Activated CD8-positive, alpha-beta T cell treated with anti-CD3 and anti-CD28 coated beads for 36 hours (primary cell): Measurements from ENCODE around the gene CACNA2D3. TPM values are rescaled to one million over a fixed set of nuclear protein-coding genes. Genes with fewer than 3 reads are reported as not detected.

Source experiments
- ATAC-seq: fragments of 200-7000 bp; cut with Tn5 transposase; one replicate; pipeline ENCODE4 v1.10.0; 2021; ENCODE audit warnings: mild to moderate bottlenecking, moderate library complexity
- CTCF ChIA-PET: fragments of 350-600 bp; sonication (Branson Sonifier 250); formaldehyde crosslinking; loops from one replicate; lab custom pipeline; 2021; ENCODE audit warnings: antibody characterized with exemption; lab: Charles Lee
- POLR2A ChIA-PET: fragments of 350-600 bp; sonication (Branson Sonifier 250); formaldehyde crosslinking; loops from one replicate; lab custom pipeline; 2021; ENCODE audit warnings: antibody characterized with exemption; lab: Charles Lee
- DNase-seq: peaks from one replicate; pipeline ENCODE4 v3.0.0-alpha.2; 2020
- H3K27ac Mint-ChIP-seq: one replicate; pipeline ENCODE4 v1.8.0; 2021; ENCODE audit warnings: mild to moderate bottlenecking, mixed read lengths
- H3K27me3 Mint-ChIP-seq: one replicate; pipeline ENCODE4 v1.8.0; 2021; ENCODE audit warnings: mixed read lengths
- H3K36me3 Mint-ChIP-seq: one replicate; pipeline ENCODE4 v1.8.0; 2021; ENCODE audit warnings: low read depth, mixed read lengths
- H3K4me1 Mint-ChIP-seq: one replicate; pipeline ENCODE4 v1.8.0; 2021; ENCODE audit warnings: low read depth, mixed read lengths
- H3K4me3 Mint-ChIP-seq: one replicate; pipeline ENCODE4 v1.8.0; 2021; ENCODE audit warnings: mild to moderate bottlenecking, moderate library complexity, mixed read lengths
- H3K9me3 Mint-ChIP-seq: one replicate; pipeline ENCODE4 v1.8.0; 2021; ENCODE audit warnings: mixed read lengths
- intact Hi-C: fragments of 100-400 bp; cut with micrococcal nuclease; formaldehyde crosslinking; loops from one replicate; pipeline ENCODE4 v1.10.0; 2022
- total RNA-seq, 2 experiments: library from RNA; stranded (reverse); gene quantifications; one replicate each; pipeline ENCODE4 v1.2.3, GENCODE V29; 2021
- TF ChIP-seq, protein P1 (sequence below): fragments of 200-600 bp; IDR thresholded peaks from one replicate; pipeline ENCODE4 v1.8.0; 2022; ENCODE audit warnings: antibody characterized with exemption, mild to moderate bottlenecking

CACNA2D3 gene
- total RNA-seq, 2 experiments from 2014 or later: not detected

DNA sequence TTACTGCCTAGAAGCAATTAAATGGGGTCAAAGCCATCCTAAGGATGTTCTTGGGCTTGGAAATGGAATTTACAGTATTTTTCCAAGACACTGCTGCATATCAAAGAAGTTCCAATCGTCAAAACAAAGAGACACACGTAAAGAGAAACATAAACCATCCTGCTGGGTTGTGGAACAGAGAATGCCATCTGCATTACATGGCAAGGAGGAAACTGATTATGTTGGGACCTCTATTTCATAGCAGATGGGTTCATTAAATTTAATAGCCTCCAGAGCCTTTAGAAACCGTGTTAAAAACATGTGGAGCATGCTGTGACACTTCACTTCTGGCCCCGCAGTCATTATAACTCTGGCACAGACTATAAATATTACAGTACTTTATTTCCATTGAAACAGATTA lies 650.9 kb downstream of the CACNA2D3 start:
- H3K27me3 Mint-ChIP-seq: peaks cover 2% of the 10 kb centered on the region
- no peak for DNase-seq

DNA sequence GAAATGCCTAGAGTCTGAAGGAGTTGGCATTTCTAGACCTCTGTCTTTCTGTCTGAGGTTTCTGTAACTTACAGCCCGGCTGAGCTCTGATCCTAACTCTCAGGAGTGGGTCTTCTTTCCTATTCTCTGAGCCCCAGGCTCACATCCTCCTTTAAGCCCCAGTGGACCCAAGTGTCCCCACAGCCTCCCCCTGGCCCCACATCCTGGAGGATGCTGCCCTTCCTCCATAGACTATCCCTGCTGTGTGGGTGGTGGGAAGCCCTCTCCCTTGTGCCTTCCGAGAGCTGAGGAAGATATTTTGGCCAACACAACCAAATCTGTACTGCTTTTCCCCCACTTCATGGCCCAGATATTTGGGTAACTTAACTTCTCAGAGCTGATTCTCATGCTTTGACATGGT lies 654.2 kb downstream of the CACNA2D3 start:
- H3K36me3 Mint-ChIP-seq: no peaks in the 10 kb centered on the region
- H3K27ac Mint-ChIP-seq: no peak overlapping the region
- TF ChIP-seq, protein P1, sequence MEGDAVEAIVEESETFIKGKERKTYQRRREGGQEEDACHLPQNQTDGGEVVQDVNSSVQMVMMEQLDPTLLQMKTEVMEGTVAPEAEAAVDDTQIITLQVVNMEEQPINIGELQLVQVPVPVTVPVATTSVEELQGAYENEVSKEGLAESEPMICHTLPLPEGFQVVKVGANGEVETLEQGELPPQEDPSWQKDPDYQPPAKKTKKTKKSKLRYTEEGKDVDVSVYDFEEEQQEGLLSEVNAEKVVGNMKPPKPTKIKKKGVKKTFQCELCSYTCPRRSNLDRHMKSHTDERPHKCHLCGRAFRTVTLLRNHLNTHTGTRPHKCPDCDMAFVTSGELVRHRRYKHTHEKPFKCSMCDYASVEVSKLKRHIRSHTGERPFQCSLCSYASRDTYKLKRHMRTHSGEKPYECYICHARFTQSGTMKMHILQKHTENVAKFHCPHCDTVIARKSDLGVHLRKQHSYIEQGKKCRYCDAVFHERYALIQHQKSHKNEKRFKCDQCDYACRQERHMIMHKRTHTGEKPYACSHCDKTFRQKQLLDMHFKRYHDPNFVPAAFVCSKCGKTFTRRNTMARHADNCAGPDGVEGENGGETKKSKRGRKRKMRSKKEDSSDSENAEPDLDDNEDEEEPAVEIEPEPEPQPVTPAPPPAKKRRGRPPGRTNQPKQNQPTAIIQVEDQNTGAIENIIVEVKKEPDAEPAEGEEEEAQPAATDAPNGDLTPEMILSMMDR: no peak
- H3K4me3 Mint-ChIP-seq: no peak overlapping the region
- intact Hi-C loops: no loop called here
- ATAC-seq (no peak), DNase-seq (no peak)
- peaks cover 6% of the 10 kb centered on the region for H3K27me3 Mint-ChIP-seq
- POLR2A ChIA-PET: no interaction called here
- H3K9me3 Mint-ChIP-seq: no peaks in the 10 kb centered on the region
- no peaks in the 10 kb centered on the region for H3K4me1 Mint-ChIP-seq
- CTCF ChIA-PET: no interaction called here

More for the DNA sequence above, 650.9 kb downstream of the CACNA2D3 start:
- Mint-ChIP-seq H3K4me1 (no peaks in the 10 kb centered on the region), H3K36me3 (no peaks in the 10 kb centered on the region), H3K4me3 (no peak overlapping the region), H3K9me3 (no peaks in the 10 kb centered on the region), H3K27ac (no peak overlapping the region)
- intact Hi-C loops: no loop called here
- ChIA-PET POLR2A (no interaction called here), CTCF (no interaction called here)
- TF ChIP-seq, protein P1: no peak
- no peak for ATAC-seq

DNA sequence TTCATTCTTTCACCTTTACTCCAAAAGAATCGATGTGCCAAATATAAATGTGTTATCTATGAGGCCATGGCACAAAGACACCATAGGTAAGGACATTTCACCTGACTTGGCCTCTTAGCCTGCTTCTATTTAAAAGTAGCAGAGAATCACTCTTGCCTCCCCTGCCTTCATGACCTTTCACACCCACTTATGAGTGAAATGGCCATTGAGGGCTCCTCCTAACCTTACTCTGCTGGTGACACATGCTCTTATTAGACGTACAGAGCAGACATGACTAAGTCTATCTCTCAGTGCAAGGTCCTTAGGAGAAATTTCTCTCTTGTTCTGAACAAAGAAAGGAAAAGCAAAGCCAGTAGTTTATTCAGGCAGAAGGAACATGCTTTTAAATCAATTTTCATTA lies 654.8 kb downstream of the CACNA2D3 start:
- H3K27ac Mint-ChIP-seq: no peak overlapping the region
- CTCF ChIA-PET: no interaction called here
- no peaks in the 10 kb centered on the region for H3K4me1 Mint-ChIP-seq
- peaks cover 6% of the 10 kb centered on the region for H3K27me3 Mint-ChIP-seq
- H3K9me3 Mint-ChIP-seq: no peaks in the 10 kb centered on the region
- ATAC-seq (no peak), DNase-seq (no peak)
- POLR2A ChIA-PET: no interaction called here
- intact Hi-C loops: no loop called here
- TF ChIP-seq, protein P1: no peak
- H3K36me3 Mint-ChIP-seq: no peaks in the 10 kb centered on the region
- no peak overlapping the region for H3K4me3 Mint-ChIP-seq

DNA sequence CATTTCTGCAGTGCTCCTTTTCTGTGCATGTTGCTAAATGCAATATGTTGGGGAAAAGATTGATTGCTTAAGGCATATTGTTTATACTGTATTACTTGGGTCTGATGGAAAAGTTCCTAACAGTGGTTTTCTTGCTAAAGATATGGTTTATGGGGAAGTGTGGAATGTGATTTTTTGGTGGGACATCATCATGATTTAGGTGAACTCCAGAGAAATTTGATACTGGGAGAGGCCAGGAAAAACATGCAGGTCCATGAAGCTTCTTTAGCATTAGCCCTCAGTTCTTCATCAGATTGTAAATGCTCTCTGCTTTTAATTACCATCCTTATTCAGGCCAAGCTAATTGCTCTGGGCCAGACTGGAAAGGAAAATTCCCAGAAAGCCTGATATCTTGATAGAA lies 658.0 kb downstream of the CACNA2D3 start:
- Mint-ChIP-seq H3K27me3 (peaks cover 4% of the 10 kb centered on the region), H3K27ac (no peak overlapping the region), H3K4me1 (no peaks in the 10 kb centered on the region), H3K36me3 (no peaks in the 10 kb centered on the region), H3K9me3 (no peaks in the 10 kb centered on the region), H3K4me3 (no peak overlapping the region)
- TF ChIP-seq, protein P1: no peak
- ChIA-PET POLR2A (no interaction called here), CTCF (no interaction called here)
- no peak for DNase-seq
- ATAC-seq: no peak
- intact Hi-C loops: no loop called here

DNA sequence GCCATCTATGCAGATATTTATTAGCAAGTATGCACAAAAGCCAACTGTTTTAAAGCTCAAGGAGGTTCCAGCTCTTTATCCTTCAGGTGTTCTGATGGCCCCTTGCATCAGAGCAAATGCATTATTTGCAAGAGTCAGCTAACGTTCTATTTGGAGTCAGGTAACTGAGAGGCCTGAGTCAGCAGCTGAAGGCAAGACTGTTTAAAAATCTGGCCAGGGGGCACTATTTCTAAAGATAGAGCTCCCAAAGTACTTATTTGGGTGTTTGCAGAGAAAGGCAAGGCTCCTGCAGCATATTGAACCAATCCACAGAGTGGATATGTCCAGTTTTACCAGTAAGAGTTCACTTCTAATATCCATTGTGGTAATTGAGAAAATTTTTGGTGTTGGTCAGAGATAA lies 659.4 kb downstream of the CACNA2D3 start:
- Mint-ChIP-seq H3K4me1 (no peaks in the 10 kb centered on the region), H3K4me3 (no peak overlapping the region), H3K36me3 (no peaks in the 10 kb centered on the region), H3K27me3 (peaks cover 4% of the 10 kb centered on the region), H3K27ac (no peak overlapping the region), H3K9me3 (no peaks in the 10 kb centered on the region)
- intact Hi-C loops: no loop called here
- TF ChIP-seq, protein P1: no peak
- ChIA-PET CTCF (no interaction called here), POLR2A (no interaction called here)
- DNase-seq (no peak), ATAC-seq (no peak)
